Choroid plexus epithelial cell (primary cell): ENCODE results near the gene LRP1.

ENCODE experiments used
- DNase-seq: peaks from one replicate; pipeline ENCODE4 v3.0.0-alpha.2; 2010; ENCODE audit warnings: low read depth
- H3K4me3 ChIP-seq: 2 replicates; pipeline ENCODE4 v1.5.1; 2011; ENCODE audit warnings: low read depth, mild to moderate bottlenecking, control low read depth, low read length, moderate library complexity
- CTCF ChIP-seq: conservative IDR thresholded peaks from 2 replicates; pipeline ENCODE4 v1.5.1; 2011; ENCODE audit warnings: low read depth, mild to moderate bottlenecking, control low read depth, inconsistent platforms, low read length, moderate library complexity

LRP1 gene

GRCh38 chr12:57101892-57102695 lies 26.2 kb upstream of the LRP1 start:
- peak; percentile 17 for DNase-seq
- TF ChIP-seq CTCF, result no peak
- no peak overlapping the region for H3K4me3 ChIP-seq

- H3K4me3 ChIP-seq, result no peak overlapping the region
- peak; percentile 12 for DNase-seq
- no peak for TF ChIP-seq CTCF
These were observed 24.4 kb upstream of the LRP1 start for GRCh38 chr12:57103856-57104255.

- no peak for TF ChIP-seq CTCF
These were observed 23.9 kb upstream of the LRP1 start for GRCh38 chr12:57104292-57104910.

GRCh38 chr12:57105011-57105753 lies 23.1 kb upstream of the LRP1 start:
- TF ChIP-seq CTCF, result no peak
- no peak overlapping the region for H3K4me3 ChIP-seq
- no peak for DNase-seq

More at GRCh38 chr12:57104292-57104910, 23.9 kb upstream of the LRP1 start:
- H3K4me3 ChIP-seq, result no peak overlapping the region
- DNase-seq, result no peak

GRCh38 chr12:57106021-57106708 lies 22.1 kb upstream of the LRP1 start:
- TF ChIP-seq CTCF, result no peak
- no peak for DNase-seq
- no peak overlapping the region for H3K4me3 ChIP-seq

- no peak for DNase-seq
- no peak for TF ChIP-seq CTCF
- H3K4me3 ChIP-seq, result no peak overlapping the region
These were observed 20.7 kb upstream of the LRP1 start for GRCh38 chr12:57107456-57108155.
